Endodermal cell (in vitro differentiated cells): ENCODE measurements around the gene MYO16. TPM values are rescaled to one million over a fixed set of nuclear protein-coding genes. Genes with fewer than 3 reads are reported as not detected.
A peak's percentile ranks its signal among the peaks of the same experiment; 100 is the strongest.

Source experiments
- DNase-seq: peaks from one replicate; pipeline ENCODE4 v3.0.0-alpha.2; 2017
- H3K27ac ChIP-seq: 2 replicates; pipeline ENCODE4 v1.5.1; 2013; ENCODE audit warnings: mild to moderate bottlenecking, low read depth, low read length, moderate library complexity
- H3K27me3 ChIP-seq: 2 replicates; pipeline ENCODE4 v1.6.1; 2013; ENCODE audit warnings: mild to moderate bottlenecking, low read length, moderate library complexity; ENCODE audit not compliant: insufficient read depth, control insufficient read depth, poor library complexity, severe bottlenecking
- H3K36me3 ChIP-seq: 2 replicates; pipeline ENCODE4 v1.7.0; 2013; ENCODE audit warnings: mild to moderate bottlenecking, low read length, moderate library complexity; ENCODE audit not compliant: control insufficient read depth, insufficient read depth
- H3K4me1 ChIP-seq: one replicate; pipeline ENCODE4 v1.7.0; 2013; ENCODE audit warnings: low read length; ENCODE audit not compliant: control insufficient read depth, insufficient read depth
- H3K4me3 ChIP-seq: 2 replicates; pipeline ENCODE4 v1.5.1; 2013; ENCODE audit warnings: mild to moderate bottlenecking, low read length, moderate library complexity
- H3K9ac ChIP-seq: 2 replicates; pipeline ENCODE4 v1.6.1; 2013; ENCODE audit warnings: mild to moderate bottlenecking, low read length, moderate library complexity; ENCODE audit not compliant: poor library complexity, severe bottlenecking; ENCODE audit errors: extremely low read depth
- H3K9me3 ChIP-seq: 2 replicates; pipeline ENCODE4 v1.6.1; 2013; ENCODE audit warnings: mild to moderate bottlenecking, low read length, moderate library complexity; ENCODE audit not compliant: control insufficient read depth
- H3K27ac Mint-ChIP-seq: 2 replicates; pipeline ENCODE4 v1.8.0; 2020; ENCODE audit warnings: mixed read lengths
- H3K27me3 Mint-ChIP-seq: 2 replicates; pipeline ENCODE4 v1.8.0; 2021; ENCODE audit warnings: mild to moderate bottlenecking, mixed read lengths; ENCODE audit not compliant: insufficient read depth
- H3K36me3 Mint-ChIP-seq: 2 replicates; pipeline ENCODE4 v1.8.0; 2020; ENCODE audit warnings: low read depth, mixed read lengths
- H3K4me1 Mint-ChIP-seq: 2 replicates; pipeline ENCODE4 v1.8.0; 2020; ENCODE audit warnings: mixed read lengths
- H3K4me3 Mint-ChIP-seq: 2 replicates; pipeline ENCODE4 v1.8.0; 2020; ENCODE audit warnings: mild to moderate bottlenecking, moderate library complexity, mixed read lengths
- H3K9me3 Mint-ChIP-seq: 2 replicates; pipeline ENCODE4 v1.8.0; 2020; ENCODE audit warnings: mild to moderate bottlenecking, mixed read lengths
- WGBS, 2 experiments: methylation state at CpG; one replicate each; pipeline versions ENCODE4 v1.1.5 to v1.1.7; 2013; ENCODE audit warnings: missing lambda C conversion rate in 2 of 2, mixed read lengths in 1 of 2; ENCODE audit not compliant: insufficient coverage in 1 of 2, insufficient read length in 1 of 2; 5-methylcytosine and 5-hydroxymethylcytosine counted together
- total RNA-seq, 2 donors: library from RNA; stranded (reverse); fragmentation: NEBNext Ultra II Directional in 1 of 2; extraction: Animal tissue kit (Norgen Biotek cat#: 25700) in 1 of 2; gene quantifications; 2 replicates in 1 of 2; 3 replicates in 1 of 2; pipeline ENCODE4 v1.2.1, GENCODE V29; 2021
- TF ChIP-seq, protein P1 (sequence below): fragments of 200-600 bp; sonication (generic); conservative IDR thresholded peaks from 2 replicates; pipeline ENCODE4 v1.5.0; 2021; ENCODE audit warnings: antibody characterized with exemption, mild to moderate bottlenecking

Gene MYO16
- total RNA-seq, 2 donors from 2014 or later = 0.70 to 1.2 TPM

DNA sequence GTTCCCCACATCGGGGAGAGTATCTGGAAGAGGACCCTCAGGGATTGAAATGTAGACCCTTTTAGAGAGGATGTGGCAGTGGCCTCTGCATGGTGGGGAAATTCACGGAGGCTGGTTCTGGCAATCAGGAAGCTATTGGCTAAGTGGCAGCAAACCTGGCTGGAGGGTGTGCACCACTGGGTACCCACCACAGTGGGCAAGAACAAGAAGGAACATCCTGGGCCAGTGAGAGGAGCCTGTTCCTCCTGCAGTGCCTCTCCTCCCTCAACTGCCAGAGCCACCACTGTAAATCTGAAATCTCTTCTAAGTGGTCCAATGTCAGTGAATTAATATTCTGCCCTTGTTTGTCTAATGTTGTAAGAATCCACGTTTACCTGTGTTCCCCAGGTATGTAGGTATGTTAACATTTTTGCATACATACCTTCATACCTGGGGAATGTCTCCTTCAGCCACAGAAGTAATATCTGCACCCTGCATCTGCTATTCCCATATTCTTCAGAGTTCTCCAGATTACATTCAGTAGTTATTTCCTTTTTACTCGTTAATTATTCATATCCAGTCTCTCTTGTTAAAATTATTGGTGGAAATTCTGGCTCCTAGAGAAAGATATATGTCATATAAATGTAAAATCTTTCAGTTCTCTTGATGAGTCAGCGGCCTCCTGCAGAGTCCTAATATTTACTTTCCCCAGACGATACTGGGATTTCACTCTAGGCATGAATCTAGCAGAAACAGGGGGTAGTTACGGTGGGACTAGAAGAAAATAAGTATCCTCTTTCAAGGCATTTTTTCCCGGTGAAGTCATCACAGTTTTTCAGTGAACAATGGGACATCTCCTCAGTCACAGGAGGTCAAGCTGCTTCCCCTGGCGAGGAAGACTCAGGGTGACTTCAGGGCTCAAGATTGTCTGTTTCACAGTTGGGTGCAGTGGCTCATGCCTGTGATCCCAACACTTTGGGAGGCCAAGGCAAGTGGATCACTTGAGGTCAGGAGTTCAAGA, 148.3 kb downstream of the MYO16 start:
- Histone ChIP-seq H3K4me1 (peaks cover 12% of the 10 kb centered on the region), H3K27ac (no peak overlapping the region), H3K36me3 (no peaks in the 10 kb centered on the region), H3K9me3 (peaks cover 19% of the 10 kb centered on the region), H3K27me3 (no peaks in the 10 kb centered on the region), H3K9ac (peak overlapping the region; percentile 23), H3K4me3 (no peak overlapping the region)
- 41 to 45% methylated on average over 5 to 8 of the region's 9 CpGs for WGBS, 2 experiments
- TF ChIP-seq, protein P1, sequence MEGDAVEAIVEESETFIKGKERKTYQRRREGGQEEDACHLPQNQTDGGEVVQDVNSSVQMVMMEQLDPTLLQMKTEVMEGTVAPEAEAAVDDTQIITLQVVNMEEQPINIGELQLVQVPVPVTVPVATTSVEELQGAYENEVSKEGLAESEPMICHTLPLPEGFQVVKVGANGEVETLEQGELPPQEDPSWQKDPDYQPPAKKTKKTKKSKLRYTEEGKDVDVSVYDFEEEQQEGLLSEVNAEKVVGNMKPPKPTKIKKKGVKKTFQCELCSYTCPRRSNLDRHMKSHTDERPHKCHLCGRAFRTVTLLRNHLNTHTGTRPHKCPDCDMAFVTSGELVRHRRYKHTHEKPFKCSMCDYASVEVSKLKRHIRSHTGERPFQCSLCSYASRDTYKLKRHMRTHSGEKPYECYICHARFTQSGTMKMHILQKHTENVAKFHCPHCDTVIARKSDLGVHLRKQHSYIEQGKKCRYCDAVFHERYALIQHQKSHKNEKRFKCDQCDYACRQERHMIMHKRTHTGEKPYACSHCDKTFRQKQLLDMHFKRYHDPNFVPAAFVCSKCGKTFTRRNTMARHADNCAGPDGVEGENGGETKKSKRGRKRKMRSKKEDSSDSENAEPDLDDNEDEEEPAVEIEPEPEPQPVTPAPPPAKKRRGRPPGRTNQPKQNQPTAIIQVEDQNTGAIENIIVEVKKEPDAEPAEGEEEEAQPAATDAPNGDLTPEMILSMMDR = no peak
- peaks cover 24% of the 10 kb centered on the region for H3K4me1 Mint-ChIP-seq
- DNase-seq = peak; percentile 88
- peaks cover 9% of the 10 kb centered on the region for H3K36me3 Mint-ChIP-seq
- peaks cover 26% of the 10 kb centered on the region for H3K9me3 Mint-ChIP-seq
- peak overlapping the region; percentile 31 for H3K4me3 Mint-ChIP-seq
- H3K27ac Mint-ChIP-seq = peak overlapping the region; percentile 96
- no peaks in the 10 kb centered on the region for H3K27me3 Mint-ChIP-seq

DNA sequence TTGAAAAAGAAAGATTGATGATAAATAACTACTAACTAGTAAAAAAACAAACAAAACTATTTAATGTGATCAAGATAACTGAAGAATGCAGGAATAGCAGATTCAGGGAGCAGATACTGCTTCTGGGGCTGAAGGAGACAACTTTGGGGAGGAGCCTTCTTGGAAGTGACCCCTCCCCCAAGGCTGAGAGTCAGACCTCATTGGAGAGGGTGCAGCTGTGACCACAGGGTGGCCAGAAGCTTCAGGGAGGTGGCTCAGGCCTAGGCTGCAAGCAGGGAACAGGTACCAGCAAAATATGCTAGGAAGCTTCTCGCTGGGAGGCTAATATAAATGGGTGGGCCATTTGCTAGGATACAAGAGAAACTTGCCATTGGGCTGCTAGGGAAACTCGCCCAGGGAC, 149.9 kb downstream of the MYO16 start:
- WGBS, 2 experiments = 91 to 100% methylated on average over 2 of the region's 2 CpGs
- H3K27ac ChIP-seq = no peak overlapping the region
- no peaks in the 10 kb centered on the region for H3K27me3 ChIP-seq
- peaks cover 19% of the 10 kb centered on the region for H3K36me3 Mint-ChIP-seq
- H3K27ac Mint-ChIP-seq = peak overlapping the region; percentile 75
- H3K4me1 Mint-ChIP-seq = peaks cover 24% of the 10 kb centered on the region
- H3K36me3 ChIP-seq = no peaks in the 10 kb centered on the region
- peaks cover 32% of the 10 kb centered on the region for H3K9me3 ChIP-seq
- H3K4me1 ChIP-seq = peaks cover 12% of the 10 kb centered on the region
- no peak overlapping the region for H3K9ac ChIP-seq
- TF ChIP-seq, protein P1 = peak; percentile 19
- DNase-seq = peak; percentile 75
- H3K4me3 ChIP-seq = peak overlapping the region; percentile 15
- H3K9me3 Mint-ChIP-seq = peaks cover 39% of the 10 kb centered on the region
- H3K4me3 Mint-ChIP-seq = no peak overlapping the region
- no peaks in the 10 kb centered on the region for H3K27me3 Mint-ChIP-seq

DNA sequence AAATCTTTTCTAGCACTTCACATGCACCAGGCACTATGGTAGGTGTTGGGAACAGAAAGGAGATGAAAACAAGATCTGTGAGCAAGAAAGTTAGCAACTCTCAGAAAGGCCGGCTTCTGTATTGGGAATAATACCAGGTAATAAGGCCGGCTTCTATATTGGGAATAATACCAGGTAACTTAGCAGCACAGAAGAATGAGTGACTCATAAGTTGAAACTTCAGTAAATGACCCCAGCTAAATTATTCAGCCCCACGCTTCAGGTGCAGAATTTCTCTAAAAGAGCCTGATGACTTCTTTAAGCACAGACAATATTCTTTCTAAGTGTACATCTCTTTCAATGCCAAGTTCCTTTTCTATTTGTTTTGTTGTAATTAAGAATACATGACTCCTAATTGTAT, 151.3 kb downstream of the MYO16 start:
- no peak overlapping the region for H3K4me3 ChIP-seq
- H3K27me3 ChIP-seq = no peaks in the 10 kb centered on the region
- 61 to 63% methylated on average over 3 of the region's 3 CpGs for WGBS, 2 experiments
- no peaks in the 10 kb centered on the region for H3K27me3 Mint-ChIP-seq
- TF ChIP-seq, protein P1 = no peak
- peaks cover 32% of the 10 kb centered on the region for H3K9me3 ChIP-seq
- H3K4me1 Mint-ChIP-seq = peaks cover 22% of the 10 kb centered on the region
- no peak overlapping the region for H3K27ac Mint-ChIP-seq
- H3K36me3 Mint-ChIP-seq = peaks cover 19% of the 10 kb centered on the region
- H3K36me3 ChIP-seq = no peaks in the 10 kb centered on the region
- no peak overlapping the region for H3K4me3 Mint-ChIP-seq
- no peak for DNase-seq
- H3K9me3 Mint-ChIP-seq = peaks cover 39% of the 10 kb centered on the region
- no peak overlapping the region for H3K9ac ChIP-seq
- no peak overlapping the region for H3K27ac ChIP-seq
- peaks cover 12% of the 10 kb centered on the region for H3K4me1 ChIP-seq
